Skeletal muscle satellite cell (primary cell): ENCODE data around the gene TUBB4A.
"Not testable (repeated sequence)": the region's sequence is repeated elsewhere in the genome, so short reads cannot be mapped to it uniquely, and the experiment has no call there.

Experiments
- H3K27me3 ChIP-seq: 2 replicates; pipeline ENCODE4 v1.7.0; 2013; ENCODE audit warnings: low read length; ENCODE audit not compliant: control insufficient read depth, insufficient read depth
- H3K36me3 ChIP-seq: 2 replicates; pipeline ENCODE4 v1.7.0; 2013; ENCODE audit warnings: mild to moderate bottlenecking, control low read depth, low read length; ENCODE audit not compliant: insufficient read depth
- H3K4me1 ChIP-seq: 2 replicates; pipeline ENCODE4 v1.7.0; 2013; ENCODE audit warnings: low read length; ENCODE audit not compliant: control insufficient read depth, insufficient read depth
- H3K4me2 ChIP-seq: 2 replicates; pipeline ENCODE4 v1.7.0; 2013; ENCODE audit warnings: mild to moderate bottlenecking, low read length
- H3K4me3 ChIP-seq: 2 replicates; pipeline ENCODE4 v1.7.0; 2013; ENCODE audit warnings: low read length
- H3K9ac ChIP-seq: 2 replicates; pipeline ENCODE4 v1.7.0; 2013; ENCODE audit warnings: mild to moderate bottlenecking, low read depth, low read length, moderate library complexity
- H3K9me3 ChIP-seq: replicated peaks from 2 replicates; pipeline ENCODE4 v1.7.0; 2013; ENCODE audit warnings: mild to moderate bottlenecking, control low read depth, low read length

Gene TUBB4A

GRCh38 chr19:6521718-6522646 is 19.9 kb upstream of the TUBB4A start:
- no peaks in the 10 kb centered on the region for H3K36me3 ChIP-seq
- no peaks in the 10 kb centered on the region for H3K9me3 ChIP-seq
- no peak overlapping the region for H3K4me2 ChIP-seq
- H3K4me3 ChIP-seq = no peak overlapping the region
- peaks cover 3% of the 10 kb centered on the region for H3K4me1 ChIP-seq
- H3K9ac ChIP-seq = no peak overlapping the region
- H3K27me3 ChIP-seq = peaks cover 7% of the 10 kb centered on the region

DNA sequence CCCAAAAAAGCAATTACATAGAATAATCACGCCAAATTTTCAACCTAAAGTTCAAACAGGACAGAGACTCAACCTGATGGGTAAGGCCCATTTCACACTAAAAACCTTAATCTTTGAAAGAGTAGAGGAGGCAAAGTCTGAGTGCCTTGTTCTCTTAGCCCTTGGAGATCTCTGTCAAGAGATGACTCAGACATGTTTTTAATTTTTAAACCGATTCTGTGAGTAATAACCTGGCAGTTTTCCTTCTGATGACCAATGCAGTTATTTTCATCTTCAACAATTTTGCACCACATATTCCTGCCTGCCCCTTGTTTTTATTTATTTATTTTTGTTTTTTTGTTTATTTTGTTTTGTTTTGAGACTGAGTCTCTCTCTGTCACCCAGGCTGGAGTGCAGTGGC is 17.2 kb upstream of the TUBB4A start:
- no peak overlapping the region for H3K9ac ChIP-seq
- no peaks in the 10 kb centered on the region for H3K36me3 ChIP-seq
- no peaks in the 10 kb centered on the region for H3K9me3 ChIP-seq
- peak overlapping the region; percentile 35 for H3K4me2 ChIP-seq
- H3K27me3 ChIP-seq = peaks cover 7% of the 10 kb centered on the region
- H3K4me1 ChIP-seq = peaks cover 9% of the 10 kb centered on the region
- H3K4me3 ChIP-seq = no peak overlapping the region

- no peak overlapping the region for H3K9ac ChIP-seq
These were observed 16.2 kb upstream of the TUBB4A start for GRCh38 chr19:6518145-6518911.

DNA sequence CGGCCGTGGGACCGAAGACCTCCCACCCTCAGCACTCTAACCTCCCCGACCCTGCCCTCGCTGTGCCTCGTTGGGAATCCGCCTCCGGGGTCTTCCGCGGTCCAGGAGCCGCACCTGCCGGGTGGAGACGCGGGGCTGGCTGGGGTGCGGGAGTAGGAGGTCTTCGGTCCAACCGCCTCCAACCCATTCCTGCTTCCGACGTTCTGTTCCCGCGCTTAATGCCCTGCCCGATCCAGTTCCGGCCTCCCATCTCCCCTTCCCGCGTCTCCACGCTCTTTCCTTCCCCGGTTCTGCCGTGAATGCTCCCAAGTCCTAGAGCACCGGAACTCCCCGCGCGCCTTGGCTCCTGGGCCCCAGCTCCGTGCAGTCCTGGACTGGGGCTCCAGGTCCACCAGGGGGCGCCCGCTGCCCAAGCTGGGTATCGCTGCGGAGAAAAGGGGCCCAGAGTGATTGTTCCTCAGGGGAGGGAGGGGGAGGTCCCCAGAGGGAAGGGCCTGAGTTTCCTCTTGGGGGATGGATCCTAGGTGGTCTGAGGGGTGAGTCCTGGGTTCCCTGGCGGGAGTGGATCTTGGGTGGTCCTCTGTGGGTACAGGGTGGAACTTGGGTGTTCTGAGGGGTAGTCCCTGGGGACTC is 14.7 kb upstream of the TUBB4A start:
- Histone ChIP-seq H3K9me3 (no peaks in the 10 kb centered on the region), H3K9ac (peak overlapping the region; percentile 75), H3K4me3 (peak overlapping the region; percentile 83), H3K4me1 (peaks cover 9% of the 10 kb centered on the region), H3K36me3 (no peaks in the 10 kb centered on the region), H3K4me2 (peak overlapping the region; percentile 98), H3K27me3 (peaks cover 7% of the 10 kb centered on the region)

More at GRCh38 chr19:6518145-6518911, 16.2 kb upstream of the TUBB4A start:
- Histone ChIP-seq H3K4me1 (peaks cover 9% of the 10 kb centered on the region), H3K27me3 (peaks cover 7% of the 10 kb centered on the region), H3K4me3 (no peak overlapping the region), H3K36me3 (no peaks in the 10 kb centered on the region), H3K9me3 (no peaks in the 10 kb centered on the region), H3K4me2 (no peak overlapping the region)

GRCh38 chr19:6516018-6516658 is 14.0 kb upstream of the TUBB4A start:
- H3K9ac ChIP-seq = peak overlapping the region; percentile 75
- peaks cover 9% of the 10 kb centered on the region for H3K4me1 ChIP-seq
- no peaks in the 10 kb centered on the region for H3K36me3 ChIP-seq
- peak overlapping the region; percentile 83 for H3K4me3 ChIP-seq
- H3K4me2 ChIP-seq = peak overlapping the region; percentile 98
- H3K9me3 ChIP-seq = no peaks in the 10 kb centered on the region
- H3K27me3 ChIP-seq = peaks cover 7% of the 10 kb centered on the region

DNA sequence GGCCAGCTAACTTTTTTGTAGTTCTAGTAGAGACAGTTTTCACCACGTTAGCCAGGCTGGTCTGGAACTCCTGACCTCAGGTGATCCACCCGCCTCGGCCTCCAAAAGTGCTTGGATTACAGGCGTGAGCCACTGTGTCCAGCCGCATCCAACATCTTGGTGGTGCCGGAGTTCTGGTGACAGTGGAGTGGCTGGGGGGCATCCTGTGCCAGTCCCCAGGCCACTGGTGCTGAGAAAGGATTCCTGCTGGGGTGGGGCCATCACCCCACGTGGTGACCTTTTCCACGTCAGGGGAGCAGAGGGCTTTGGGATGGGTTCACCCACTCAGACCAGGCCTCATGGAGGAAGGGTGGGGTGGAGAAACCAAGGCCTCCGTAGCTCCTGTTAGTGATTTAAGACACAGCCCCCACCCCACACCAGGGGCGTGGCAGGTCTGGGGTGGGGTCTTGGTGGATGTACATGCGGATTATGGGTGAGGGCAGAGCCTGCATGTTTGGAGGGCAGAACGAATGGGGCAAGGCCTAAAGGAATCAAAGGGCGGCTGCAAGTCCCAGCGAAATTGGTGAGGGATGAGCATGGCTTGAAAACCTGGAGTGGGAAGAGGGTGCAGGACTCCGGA is 12.9 kb upstream of the TUBB4A start:
- Histone ChIP-seq H3K4me1 (peaks cover 9% of the 10 kb centered on the region), H3K9ac (no peak overlapping the region), H3K4me3 (no peak overlapping the region), H3K4me2 (no peak overlapping the region), H3K9me3 (no peaks in the 10 kb centered on the region), H3K36me3 (no peaks in the 10 kb centered on the region), H3K27me3 (peaks cover 7% of the 10 kb centered on the region)

DNA sequence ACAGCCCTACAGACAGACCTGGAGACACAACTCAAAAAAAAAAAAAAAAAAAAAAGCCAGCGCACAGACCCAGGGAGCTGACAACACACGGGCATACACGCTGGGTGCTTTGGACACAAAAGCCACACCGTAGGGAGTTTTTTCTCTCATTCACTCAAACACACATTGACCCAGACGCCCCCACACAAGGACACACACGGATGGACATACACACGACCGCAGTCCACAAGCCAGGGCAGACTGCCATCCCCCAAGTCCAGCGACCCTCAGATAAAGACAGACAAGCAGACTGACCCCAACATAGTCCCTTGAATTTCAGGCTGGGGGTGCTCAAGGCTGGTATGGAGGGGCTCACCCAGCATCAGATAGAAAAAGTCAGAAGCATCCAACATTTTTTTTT is 12.0 kb upstream of the TUBB4A start:
- H3K4me1 ChIP-seq = peaks cover 7% of the 10 kb centered on the region
- H3K27me3 ChIP-seq = peaks cover 7% of the 10 kb centered on the region
- H3K9me3 ChIP-seq = no peaks in the 10 kb centered on the region

GRCh38 chr19:6510618-6511017 is 8.5 kb upstream of the TUBB4A start:
- H3K9ac ChIP-seq = no peak overlapping the region
- H3K36me3 ChIP-seq = no peaks in the 10 kb centered on the region
- no peaks in the 10 kb centered on the region for H3K4me1 ChIP-seq
- no peaks in the 10 kb centered on the region for H3K9me3 ChIP-seq
- H3K27me3 ChIP-seq = no peaks in the 10 kb centered on the region
- H3K4me3 ChIP-seq = no peak overlapping the region
- H3K4me2 ChIP-seq = no peak overlapping the region

More for the DNA sequence above, 12.0 kb upstream of the TUBB4A start:
- Histone ChIP-seq H3K4me2 (no peak overlapping the region), H3K9ac (no peak overlapping the region), H3K36me3 (no peaks in the 10 kb centered on the region), H3K4me3 (no peak overlapping the region)

- no peak overlapping the region for H3K4me3 ChIP-seq
- no peak overlapping the region for H3K4me2 ChIP-seq
- no peak overlapping the region for H3K9ac ChIP-seq
- H3K36me3 ChIP-seq = no peaks in the 10 kb centered on the region
- no peaks in the 10 kb centered on the region for H3K27me3 ChIP-seq
- H3K4me1 ChIP-seq = no peaks in the 10 kb centered on the region
- no peaks in the 10 kb centered on the region for H3K9me3 ChIP-seq
These were observed 7.2 kb upstream of the TUBB4A start for GRCh38 chr19:6509118-6509971.

DNA sequence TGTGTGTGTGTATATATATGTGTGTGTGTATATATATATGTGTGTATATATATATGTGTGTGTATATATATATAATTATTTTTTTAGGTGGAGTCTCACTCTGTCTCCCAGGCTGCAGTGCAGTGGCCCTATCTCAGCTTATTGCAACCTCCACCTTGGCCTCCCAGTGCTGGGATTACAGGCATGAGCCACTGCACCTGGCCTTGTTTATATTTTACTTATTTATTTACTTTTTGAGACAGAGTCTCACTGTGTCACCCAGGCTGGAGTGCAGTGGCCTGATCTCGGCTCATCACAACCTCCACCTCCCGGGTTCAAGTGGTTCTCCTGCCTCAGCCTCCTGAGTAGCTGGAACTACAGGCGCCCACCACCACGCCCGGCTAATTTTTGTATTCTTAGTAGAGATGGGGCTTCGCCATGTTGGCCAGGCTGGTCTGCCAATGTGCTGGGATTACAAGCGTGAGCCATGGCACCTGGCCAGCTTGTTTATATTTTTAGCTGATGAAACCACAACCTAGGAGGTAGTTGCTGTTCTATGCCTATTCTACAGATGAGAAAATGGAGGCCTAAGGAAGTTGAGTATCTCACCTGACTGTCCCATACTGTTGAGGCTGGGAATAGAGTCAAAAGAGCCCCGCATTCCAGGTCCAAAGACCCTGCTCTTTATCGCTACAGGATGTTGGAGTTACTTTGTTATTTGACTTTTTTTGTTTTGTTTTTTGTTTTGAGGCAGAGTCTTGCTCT is 6.1 kb upstream of the TUBB4A start:
- not testable (repeated sequence) for H3K4me3 ChIP-seq, H3K4me2 ChIP-seq, H3K36me3 ChIP-seq, H3K4me1 ChIP-seq, H3K27me3 ChIP-seq, H3K9ac ChIP-seq, H3K9me3 ChIP-seq
